ENCODE results near the gene ADH4.

DNA sequence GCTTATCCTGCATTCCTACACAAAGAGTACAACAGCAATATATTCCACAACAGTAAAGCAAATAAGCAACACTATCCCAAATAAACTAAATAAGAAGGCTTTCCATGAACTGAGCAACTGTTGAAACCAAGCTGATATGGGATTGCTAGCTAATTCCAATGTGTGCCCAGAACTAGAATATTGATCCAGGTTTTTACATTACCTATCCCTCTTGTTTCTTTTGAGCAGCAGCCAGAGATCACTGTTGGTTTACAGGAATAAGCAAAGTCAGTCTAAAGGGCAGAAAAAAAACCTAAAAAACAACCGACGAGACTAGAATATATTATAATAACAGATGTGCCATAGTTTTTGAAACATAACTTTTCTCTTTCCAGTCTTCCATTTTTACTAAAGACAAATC, 22.4 kb upstream of the ADH4 start:
- TF ChIP-seq POLR2A (IDR thresholded peaks at IDR 0.05; ENCODE audit: low read depth, low read length): no peak
- no peak for TF ChIP-seq POLR2AphosphoS5 (IDR thresholded peaks at IDR 0.05; ENCODE audit: low read depth, low read length)
- no peak for TF ChIP-seq TAF1 (IDR thresholded peaks at IDR 0.05; ENCODE audit: borderline replicate concordance, low read depth, low read length)
